SU-DHL-6 (cell line): Measurements from ENCODE around the gene CHCHD10.

ENCODE experiments used
- CTCF ChIP-seq: fragments of 200-600 bp; sonication (generic); IDR thresholded peaks from one replicate; pipeline ENCODE4 v1.5.1; 2017; ENCODE audit warnings: antibody characterized with exemption, mild to moderate bottlenecking, low read length, moderate library complexity; ENCODE audit not compliant: insufficient read depth, poor library complexity, severe bottlenecking
- EZH2phosphoT487 ChIP-seq: fragments of 200-600 bp; sonication (generic), shearing (Covaris generic); conservative IDR thresholded peaks from 2 replicates; pipeline ENCODE4 v1.6.1; 2018; ENCODE audit warnings: mild to moderate bottlenecking, antibody characterized with exemption, low read length, moderate library complexity, mixed read lengths

GRCh38 chr22:23722724-23723123 is 45.0 kb downstream of the CHCHD10 start:
- TF ChIP-seq CTCF (no peak), EZH2phosphoT487 (no peak)
